ENCODE measurements around the gene PDGFA. TPM values are rescaled to one million over a fixed set of nuclear protein-coding genes. Genes with fewer than 3 reads are reported as not detected.

PDGFA gene
- total and polyA plus RNA-seq, 7 experiments from 2014 or later, result 0.16 to 2.6 (median 1.1) TPM; not detected in 3

DNA sequence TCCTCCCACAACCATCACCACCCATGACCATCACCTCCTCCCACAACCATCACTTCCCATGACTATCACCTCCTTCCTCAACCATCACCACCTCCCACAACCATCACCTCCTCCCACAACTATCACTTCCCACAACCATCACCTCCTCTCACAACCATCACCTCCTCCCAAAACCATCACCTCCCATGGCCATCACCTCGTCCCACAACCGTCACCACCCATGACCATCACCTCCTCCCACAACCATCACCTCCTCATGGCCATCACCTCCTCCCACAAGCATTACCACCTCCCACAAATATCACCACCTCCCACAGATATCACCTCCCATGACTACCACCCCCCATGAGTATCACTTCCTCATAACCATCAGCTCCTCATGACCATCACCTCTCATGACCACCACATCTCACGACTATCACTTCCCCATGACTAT is 52.2 kb downstream of the PDGFA start:
- peak in 1 of 9 donors; percentile 6 for DNase-seq
- CTCF ChIA-PET, result no interaction called here
- POLR2A ChIA-PET, result no interaction called here
- Mint-ChIP-seq H3K4me1 (peaks cover 0 to 25% (median 10%) of the 10 kb centered on the region in 7 donors), H3K9me3 (peaks cover 0 to 17% (median 0%) of the 10 kb centered on the region in 11 donors), H3K4me3 (no peak overlapping the region), H3K27me3 (no peaks in the 10 kb centered on the region), H3K27ac (peak overlapping the region in 3 of 9 donors; percentile 5 to 76 (median 21)), H3K36me3 (peaks cover 0 to 3% (median 0%) of the 10 kb centered on the region in 5 donors)
- Histone ChIP-seq H3K36me3 (ENCODE audit: control insufficient read depth in 2 of 3, insufficient read depth in 3 of 3, low read length in 3 of 3) (no peaks in the 10 kb centered on the region), H3K9me3 (ENCODE audit: control insufficient read depth in 2 of 3, low read length in 3 of 3) (no peaks in the 10 kb centered on the region), H3K27ac (ENCODE audit: low read depth, low read length) (no peak overlapping the region), H3K27me3 (ENCODE audit: control insufficient read depth in 2 of 2, insufficient read depth in 2 of 2, low read length in 2 of 2) (no peaks in the 10 kb centered on the region), H3K4me3 (ENCODE audit: low read length) (no peak overlapping the region), H3K4me1 (ENCODE audit: control insufficient read depth in 2 of 2, insufficient read depth in 2 of 2, low read length in 2 of 2) (peaks cover 0 to 10% of the 10 kb centered on the region in 2 donors)
- intact Hi-C loops (cut with micrococcal nuclease), result no loop called here
- ATAC-seq, result peak; percentile 8

DNA sequence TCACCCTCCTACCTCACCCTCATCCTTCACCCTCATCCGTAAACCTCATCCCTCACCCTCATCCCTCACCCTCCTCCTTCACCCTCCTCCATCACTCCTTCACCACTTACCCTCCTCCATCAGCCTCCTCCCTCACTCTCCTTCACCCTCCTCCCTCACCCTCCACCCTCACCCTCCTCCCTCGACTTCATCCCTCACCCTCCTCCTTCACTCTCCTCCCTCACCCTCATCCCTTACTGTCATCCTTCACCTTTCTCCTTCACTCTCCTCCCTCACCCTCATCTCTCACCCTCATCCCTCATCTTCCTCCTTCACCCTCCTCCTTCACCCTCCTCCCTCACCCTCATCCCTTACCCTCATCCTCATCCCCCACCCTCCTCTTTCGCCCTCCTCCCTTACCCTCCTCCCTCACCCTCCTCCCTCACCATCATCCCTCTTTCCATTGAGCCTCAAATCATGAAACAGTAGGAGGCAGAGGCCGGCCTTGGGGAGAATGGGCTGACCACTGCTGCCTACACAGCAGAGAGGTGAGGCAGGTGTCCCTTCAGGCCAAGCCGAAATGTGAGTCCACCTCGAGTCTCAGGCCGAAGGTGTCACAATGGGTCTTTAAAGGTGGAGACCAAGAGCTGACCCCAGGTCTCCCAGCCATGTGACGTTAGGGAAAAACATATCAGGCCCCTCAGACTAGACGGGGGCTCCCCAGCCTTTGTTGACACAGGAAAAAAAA is 53.0 kb downstream of the PDGFA start:
- Histone ChIP-seq H3K27me3 (ENCODE audit: control insufficient read depth in 2 of 2, insufficient read depth in 2 of 2, low read length in 2 of 2) (no peaks in the 10 kb centered on the region), H3K4me1 (ENCODE audit: control insufficient read depth in 2 of 2, insufficient read depth in 2 of 2, low read length in 2 of 2) (peaks cover 0 to 2% of the 10 kb centered on the region in 2 donors), H3K9me3 (ENCODE audit: control insufficient read depth in 2 of 3, low read length in 3 of 3) (no peaks in the 10 kb centered on the region), H3K36me3 (ENCODE audit: control insufficient read depth in 2 of 3, insufficient read depth in 3 of 3, low read length in 3 of 3) (no peaks in the 10 kb centered on the region), H3K27ac (ENCODE audit: low read depth, low read length) (no peak overlapping the region), H3K4me3 (ENCODE audit: low read length) (no peak overlapping the region)
- H3K9me3 Mint-ChIP-seq, result peaks cover 0 to 17% (median 0%) of the 10 kb centered on the region in 11 donors
- no peak for ATAC-seq
- H3K4me3 Mint-ChIP-seq, result no peak overlapping the region
- H3K27me3 Mint-ChIP-seq, result no peaks in the 10 kb centered on the region
- peaks cover 0 to 19% (median 7%) of the 10 kb centered on the region in 7 donors for H3K4me1 Mint-ChIP-seq
- DNase-seq, result no peak
- H3K36me3 Mint-ChIP-seq, result peaks cover 0 to 3% (median 0%) of the 10 kb centered on the region in 5 donors
- intact Hi-C loops (cut with micrococcal nuclease), result no loop called here
- ChIA-PET CTCF (no interaction called here), POLR2A (no interaction called here)
- H3K27ac Mint-ChIP-seq, result no peak overlapping the region

DNA sequence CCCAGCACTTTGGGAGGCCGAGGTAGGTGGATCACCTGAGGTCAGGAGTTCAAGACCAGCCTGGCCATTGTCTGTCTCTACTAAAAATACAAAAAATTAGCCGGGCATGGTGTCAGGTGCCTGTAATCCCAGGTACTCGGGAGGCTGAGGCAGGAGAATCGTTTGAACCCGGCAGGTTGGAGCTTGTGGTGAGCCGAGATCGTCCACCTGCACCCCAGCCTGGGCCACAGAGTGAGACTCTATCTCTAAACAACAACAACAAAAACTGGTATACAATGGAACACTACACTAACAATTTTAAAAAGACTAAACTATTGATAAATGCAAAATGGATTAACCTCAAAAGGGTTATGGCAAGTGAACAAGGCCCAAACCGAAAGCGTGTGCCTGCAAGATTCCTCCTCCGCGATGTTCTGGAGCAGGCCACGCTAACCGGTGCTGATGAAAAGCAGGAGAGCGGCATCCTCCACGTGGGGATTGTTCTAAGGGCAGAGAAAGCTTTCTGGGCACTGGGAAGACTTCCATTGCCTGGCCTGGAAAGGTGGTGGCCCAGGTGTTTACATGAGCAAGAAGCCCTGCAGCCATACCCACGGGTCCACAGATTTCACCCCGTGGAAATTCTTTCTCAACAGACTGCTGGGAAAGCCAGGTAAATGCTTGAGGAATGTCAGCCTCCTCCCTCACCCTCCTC is 53.8 kb downstream of the PDGFA start:
- intact Hi-C loops (cut with micrococcal nuclease), result no loop called here
- DNase-seq, result peak in 1 of 9 donors; percentile 3
- Histone ChIP-seq H3K4me3 (ENCODE audit: low read length) (no peak overlapping the region), H3K27ac (ENCODE audit: low read depth, low read length) (no peak overlapping the region), H3K9me3 (ENCODE audit: control insufficient read depth in 2 of 3, low read length in 3 of 3) (no peaks in the 10 kb centered on the region), H3K4me1 (ENCODE audit: control insufficient read depth in 2 of 2, insufficient read depth in 2 of 2, low read length in 2 of 2) (no peaks in the 10 kb centered on the region), H3K27me3 (ENCODE audit: control insufficient read depth in 2 of 2, insufficient read depth in 2 of 2, low read length in 2 of 2) (no peaks in the 10 kb centered on the region), H3K36me3 (ENCODE audit: control insufficient read depth in 2 of 3, insufficient read depth in 3 of 3, low read length in 3 of 3) (no peaks in the 10 kb centered on the region)
- CTCF ChIA-PET, result no interaction called here
- no peaks in the 10 kb centered on the region for H3K27me3 Mint-ChIP-seq
- peaks cover 0 to 17% (median 0%) of the 10 kb centered on the region in 11 donors for H3K9me3 Mint-ChIP-seq
- H3K36me3 Mint-ChIP-seq, result peaks cover 0 to 3% (median 0%) of the 10 kb centered on the region in 5 donors
- H3K4me3 Mint-ChIP-seq, result no peak overlapping the region
- ATAC-seq, result no peak
- POLR2A ChIA-PET, result no interaction called here
- H3K27ac Mint-ChIP-seq, result peak overlapping the region in 1 of 9 donors; percentile 7
- H3K4me1 Mint-ChIP-seq, result peaks cover 0 to 19% (median 7%) of the 10 kb centered on the region in 7 donors

DNA sequence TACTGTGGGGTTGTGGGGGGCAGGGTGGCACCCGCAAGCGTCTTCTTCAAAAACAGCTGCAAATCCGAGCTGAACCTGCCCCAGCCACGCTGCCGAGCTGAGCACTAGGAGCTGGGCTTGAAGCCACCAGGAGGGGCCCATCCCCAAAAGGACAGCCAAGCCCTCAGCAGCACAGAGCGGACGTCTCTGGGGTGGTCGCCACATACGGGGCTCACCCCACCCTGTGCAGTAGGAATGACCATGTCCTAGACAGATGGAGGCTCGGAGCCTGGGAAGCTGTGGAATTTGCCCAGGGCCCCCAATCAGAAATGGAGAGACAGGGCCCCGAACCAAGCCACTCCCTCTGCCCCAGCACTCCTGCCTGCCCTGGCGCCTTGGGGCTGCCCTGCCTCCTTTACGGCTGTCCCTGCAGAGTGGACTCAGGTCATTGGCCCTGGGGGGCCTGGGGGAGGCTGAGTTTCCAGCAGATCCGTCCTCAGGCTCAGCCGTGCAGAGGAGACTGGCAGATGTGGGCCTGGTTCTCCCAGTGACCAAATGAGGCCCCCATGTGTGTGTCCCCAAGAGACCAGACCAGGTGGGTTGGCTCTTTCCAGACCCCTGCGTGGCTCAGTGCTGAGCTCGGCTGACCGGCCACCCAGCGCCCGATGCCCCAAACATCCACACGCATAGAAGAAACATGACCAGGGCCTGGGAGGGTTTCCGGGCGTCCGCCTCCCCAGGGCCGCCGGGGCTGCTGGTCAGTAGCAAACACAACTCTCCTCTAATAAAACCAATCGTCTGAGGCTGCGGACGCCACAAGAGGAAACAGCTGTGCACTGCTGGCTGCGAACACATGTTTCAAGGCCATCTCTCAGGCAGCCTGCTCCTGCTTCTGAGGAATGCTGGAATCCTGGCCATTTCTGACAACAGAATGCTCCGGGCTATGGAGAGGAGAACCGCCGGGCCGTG is 54.9 kb downstream of the PDGFA start:
- Histone ChIP-seq H3K4me3 (ENCODE audit: low read length) (no peak overlapping the region), H3K27ac (ENCODE audit: low read depth, low read length) (no peak overlapping the region), H3K27me3 (ENCODE audit: control insufficient read depth in 2 of 2, insufficient read depth in 2 of 2, low read length in 2 of 2) (no peaks in the 10 kb centered on the region), H3K4me1 (ENCODE audit: control insufficient read depth in 2 of 2, insufficient read depth in 2 of 2, low read length in 2 of 2) (no peaks in the 10 kb centered on the region), H3K9me3 (ENCODE audit: control insufficient read depth in 2 of 3, low read length in 3 of 3) (no peaks in the 10 kb centered on the region), H3K36me3 (ENCODE audit: control insufficient read depth in 2 of 3, insufficient read depth in 3 of 3, low read length in 3 of 3) (no peaks in the 10 kb centered on the region)
- Mint-ChIP-seq H3K9me3 (peaks cover 0 to 17% (median 0%) of the 10 kb centered on the region in 11 donors), H3K4me1 (peaks cover 0 to 19% (median 7%) of the 10 kb centered on the region in 7 donors), H3K27ac (no peak overlapping the region), H3K4me3 (no peak overlapping the region), H3K27me3 (no peaks in the 10 kb centered on the region), H3K36me3 (peaks cover 0 to 3% (median 0%) of the 10 kb centered on the region in 5 donors)
- intact Hi-C loops (cut with micrococcal nuclease), result no loop called here
- peak in 2 of 9 donors; percentile 3 to 13 for DNase-seq
- POLR2A ChIA-PET, result no interaction called here
- CTCF ChIA-PET, result no interaction called here
- no peak for ATAC-seq

DNA sequence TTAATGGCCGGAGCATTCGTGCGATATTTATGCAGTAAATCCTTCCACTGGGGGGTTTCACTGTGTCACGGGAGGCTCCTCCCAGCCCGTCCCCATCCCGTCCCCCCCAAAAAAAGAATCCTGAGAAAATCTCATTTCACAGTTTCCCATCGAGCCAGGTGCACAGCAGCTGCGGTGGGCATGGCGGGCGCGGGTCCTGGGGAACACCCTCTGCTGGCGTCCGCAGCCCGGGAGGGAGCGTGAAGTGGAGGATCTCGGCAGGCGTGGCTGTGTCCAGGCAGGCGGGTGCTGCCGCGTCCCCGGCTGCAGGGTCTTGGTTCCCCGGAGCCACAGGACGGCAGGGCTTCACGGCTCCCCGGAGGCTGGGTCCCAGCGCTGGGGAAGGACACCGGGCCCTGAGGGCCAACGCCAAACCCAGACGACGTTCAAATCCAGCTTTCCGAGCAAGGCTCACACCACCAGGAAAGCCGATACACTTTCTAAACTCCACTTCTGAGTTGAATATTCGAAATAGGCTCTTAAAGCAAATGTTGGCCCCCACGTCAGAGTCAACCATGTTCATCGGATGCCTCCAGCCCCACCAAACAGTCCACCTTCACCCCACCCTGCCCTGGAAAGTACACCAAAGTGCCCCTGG is 55.7 kb downstream of the PDGFA start:
- ChIA-PET POLR2A (no interaction called here), CTCF (no interaction called here)
- Histone ChIP-seq H3K27me3 (ENCODE audit: control insufficient read depth in 2 of 2, insufficient read depth in 2 of 2, low read length in 2 of 2) (no peaks in the 10 kb centered on the region), H3K27ac (ENCODE audit: low read depth, low read length) (no peak overlapping the region), H3K4me1 (ENCODE audit: control insufficient read depth in 2 of 2, insufficient read depth in 2 of 2, low read length in 2 of 2) (no peaks in the 10 kb centered on the region), H3K9me3 (ENCODE audit: control insufficient read depth in 2 of 3, low read length in 3 of 3) (no peaks in the 10 kb centered on the region), H3K36me3 (ENCODE audit: control insufficient read depth in 2 of 3, insufficient read depth in 3 of 3, low read length in 3 of 3) (no peaks in the 10 kb centered on the region), H3K4me3 (ENCODE audit: low read length) (no peak overlapping the region)
- no peak for DNase-seq
- intact Hi-C loops (cut with micrococcal nuclease), result no loop called here
- no peak overlapping the region for H3K4me3 Mint-ChIP-seq
- peaks cover 0 to 3% (median 0%) of the 10 kb centered on the region in 5 donors for H3K36me3 Mint-ChIP-seq
- no peak for ATAC-seq
- H3K9me3 Mint-ChIP-seq, result peaks cover 0 to 17% (median 0%) of the 10 kb centered on the region in 11 donors
- H3K27me3 Mint-ChIP-seq, result no peaks in the 10 kb centered on the region
- H3K4me1 Mint-ChIP-seq, result peaks cover 0 to 15% (median 4%) of the 10 kb centered on the region in 7 donors
- H3K27ac Mint-ChIP-seq, result no peak overlapping the region

DNA sequence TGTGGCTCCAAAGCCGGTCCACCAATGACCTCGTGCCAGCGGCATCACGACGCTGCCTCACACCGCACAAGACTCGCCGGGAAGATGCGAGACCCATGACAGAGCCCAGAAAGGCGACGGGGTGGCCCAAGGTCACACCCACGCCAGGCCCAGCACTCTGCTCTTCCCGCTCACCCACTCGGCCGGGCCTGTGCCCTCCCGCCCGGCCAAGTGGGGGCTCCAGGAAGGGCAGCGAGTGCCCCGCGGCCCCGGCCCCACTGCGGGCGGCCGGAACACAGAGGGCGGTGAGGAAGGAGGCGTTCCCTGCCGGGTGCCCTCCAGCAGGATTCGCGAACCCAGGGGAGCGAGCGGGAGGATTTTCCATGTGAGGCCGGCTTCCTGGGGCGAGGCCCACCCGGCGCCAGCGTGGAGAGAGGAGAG is 56.3 kb downstream of the PDGFA start:
- Histone ChIP-seq H3K4me3 (ENCODE audit: low read length) (no peak overlapping the region), H3K9me3 (ENCODE audit: control insufficient read depth in 2 of 3, low read length in 3 of 3) (no peaks in the 10 kb centered on the region), H3K27me3 (ENCODE audit: control insufficient read depth in 2 of 2, insufficient read depth in 2 of 2, low read length in 2 of 2) (no peaks in the 10 kb centered on the region), H3K27ac (ENCODE audit: low read depth, low read length) (no peak overlapping the region), H3K4me1 (ENCODE audit: control insufficient read depth in 2 of 2, insufficient read depth in 2 of 2, low read length in 2 of 2) (no peaks in the 10 kb centered on the region), H3K36me3 (ENCODE audit: control insufficient read depth in 2 of 3, insufficient read depth in 3 of 3, low read length in 3 of 3) (no peaks in the 10 kb centered on the region)
- DNase-seq (peak in 1 of 9 donors; percentile 5), ATAC-seq (no peak)
- Mint-ChIP-seq H3K36me3 (peaks cover 0 to 3% (median 0%) of the 10 kb centered on the region in 5 donors), H3K9me3 (peaks cover 0 to 14% (median 0%) of the 10 kb centered on the region in 11 donors), H3K27ac (no peak overlapping the region), H3K27me3 (no peaks in the 10 kb centered on the region), H3K4me1 (peaks cover 0 to 9% (median 0%) of the 10 kb centered on the region in 7 donors), H3K4me3 (no peak overlapping the region)
- CTCF ChIA-PET, result no interaction called here
- POLR2A ChIA-PET, result no interaction called here
- intact Hi-C loops (cut with micrococcal nuclease), result no loop called here
